ENCODE data around the gene ATP9A. TPM values are rescaled to one million over a fixed set of nuclear protein-coding genes. Genes with fewer than 3 reads are reported as not detected.

Gene ATP9A
- polyA plus RNA-seq, 1 donor from 2014 or later: 56.1 TPM

DNA sequence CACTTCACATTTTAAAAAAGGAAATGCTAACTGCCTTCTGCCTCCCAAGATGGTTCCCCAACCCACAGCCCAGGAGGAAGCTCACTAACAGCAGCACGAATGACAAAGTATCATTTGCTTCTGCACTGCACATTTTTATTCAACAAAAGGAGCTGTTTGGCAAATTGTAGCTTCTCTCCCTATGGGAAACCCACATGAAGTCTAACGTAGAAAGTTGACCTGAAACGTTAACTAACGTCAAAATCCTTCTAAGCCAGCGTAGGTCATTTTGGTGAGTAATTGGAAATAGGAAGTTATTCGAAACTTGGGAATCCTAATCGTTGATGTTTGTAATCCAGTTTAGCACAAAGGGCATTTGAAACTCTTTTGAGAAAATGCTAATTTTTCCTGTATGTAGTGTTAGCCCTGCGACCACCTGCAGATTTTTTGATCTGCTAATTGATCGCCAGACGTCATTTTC, 31.2 kb upstream of the ATP9A start:
- H3K4me3 ChIP-seq (ENCODE audit: low read length): peak overlapping the region; percentile 71
- H3K79me2 ChIP-seq (replicated peaks; ENCODE audit: insufficient read depth, low read length): peaks cover 48% of the 10 kb centered on the region
- H3K27me3 ChIP-seq (ENCODE audit: insufficient read depth, low read depth, low read length): peaks cover 25% of the 10 kb centered on the region
- H3K9ac ChIP-seq (ENCODE audit: low read length): peak overlapping the region; percentile 21
- H3F3A ChIP-seq (ENCODE audit: insufficient read depth, low read length, poor library complexity, severe bottlenecking): no peaks in the 10 kb centered on the region
- no peaks in the 10 kb centered on the region for H3K9me2 ChIP-seq (ENCODE audit: insufficient read depth, low read length)
- no peaks in the 10 kb centered on the region for H4K20me1 ChIP-seq (ENCODE audit: insufficient read depth)
- no peak overlapping the region for H3K27ac ChIP-seq (ENCODE audit: low read length)
- H3K36me3 ChIP-seq (ENCODE audit: insufficient read depth, low read length): no peaks in the 10 kb centered on the region
- peak overlapping the region; percentile 77 for H3K4me2 ChIP-seq (ENCODE audit: low read length)
- no peak overlapping the region for H2AFZ ChIP-seq (ENCODE audit: low read depth, low read length)
- H3K9me3 ChIP-seq (ENCODE audit: low read length): no peaks in the 10 kb centered on the region
- TF ChIP-seq EZH2 (IDR thresholded peaks at IDR 0.05; ENCODE audit: borderline replicate concordance, insufficient read depth, low read length, poor library complexity, severe bottlenecking) (no peak), POLR2AphosphoS5 (IDR thresholded peaks at IDR 0.05) (no peak), MXI1 (conservative IDR thresholded peaks at IDR 0.05; ENCODE audit: poor library complexity, severe bottlenecking) (no peak), EP300 (conservative IDR thresholded peaks at IDR 0.05; ENCODE audit: poor library complexity, severe bottlenecking) (no peak), TAF1 (IDR thresholded peaks at IDR 0.05; ENCODE audit: low read depth) (no peak), RAD21 (conservative IDR thresholded peaks at IDR 0.05) (no peak), SMC3 (conservative IDR thresholded peaks at IDR 0.05; ENCODE audit: poor library complexity) (no peak)
- TF ChIP-seq, protein P1, sequence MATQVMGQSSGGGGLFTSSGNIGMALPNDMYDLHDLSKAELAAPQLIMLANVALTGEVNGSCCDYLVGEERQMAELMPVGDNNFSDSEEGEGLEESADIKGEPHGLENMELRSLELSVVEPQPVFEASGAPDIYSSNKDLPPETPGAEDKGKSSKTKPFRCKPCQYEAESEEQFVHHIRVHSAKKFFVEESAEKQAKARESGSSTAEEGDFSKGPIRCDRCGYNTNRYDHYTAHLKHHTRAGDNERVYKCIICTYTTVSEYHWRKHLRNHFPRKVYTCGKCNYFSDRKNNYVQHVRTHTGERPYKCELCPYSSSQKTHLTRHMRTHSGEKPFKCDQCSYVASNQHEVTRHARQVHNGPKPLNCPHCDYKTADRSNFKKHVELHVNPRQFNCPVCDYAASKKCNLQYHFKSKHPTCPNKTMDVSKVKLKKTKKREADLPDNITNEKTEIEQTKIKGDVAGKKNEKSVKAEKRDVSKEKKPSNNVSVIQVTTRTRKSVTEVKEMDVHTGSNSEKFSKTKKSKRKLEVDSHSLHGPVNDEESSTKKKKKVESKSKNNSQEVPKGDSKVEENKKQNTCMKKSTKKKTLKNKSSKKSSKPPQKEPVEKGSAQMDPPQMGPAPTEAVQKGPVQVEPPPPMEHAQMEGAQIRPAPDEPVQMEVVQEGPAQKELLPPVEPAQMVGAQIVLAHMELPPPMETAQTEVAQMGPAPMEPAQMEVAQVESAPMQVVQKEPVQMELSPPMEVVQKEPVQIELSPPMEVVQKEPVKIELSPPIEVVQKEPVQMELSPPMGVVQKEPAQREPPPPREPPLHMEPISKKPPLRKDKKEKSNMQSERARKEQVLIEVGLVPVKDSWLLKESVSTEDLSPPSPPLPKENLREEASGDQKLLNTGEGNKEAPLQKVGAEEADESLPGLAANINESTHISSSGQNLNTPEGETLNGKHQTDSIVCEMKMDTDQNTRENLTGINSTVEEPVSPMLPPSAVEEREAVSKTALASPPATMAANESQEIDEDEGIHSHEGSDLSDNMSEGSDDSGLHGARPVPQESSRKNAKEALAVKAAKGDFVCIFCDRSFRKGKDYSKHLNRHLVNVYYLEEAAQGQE (IDR thresholded peaks at IDR 0.05; ENCODE audit: borderline replicate concordance): no peak
- TF ChIP-seq, protein P2, sequence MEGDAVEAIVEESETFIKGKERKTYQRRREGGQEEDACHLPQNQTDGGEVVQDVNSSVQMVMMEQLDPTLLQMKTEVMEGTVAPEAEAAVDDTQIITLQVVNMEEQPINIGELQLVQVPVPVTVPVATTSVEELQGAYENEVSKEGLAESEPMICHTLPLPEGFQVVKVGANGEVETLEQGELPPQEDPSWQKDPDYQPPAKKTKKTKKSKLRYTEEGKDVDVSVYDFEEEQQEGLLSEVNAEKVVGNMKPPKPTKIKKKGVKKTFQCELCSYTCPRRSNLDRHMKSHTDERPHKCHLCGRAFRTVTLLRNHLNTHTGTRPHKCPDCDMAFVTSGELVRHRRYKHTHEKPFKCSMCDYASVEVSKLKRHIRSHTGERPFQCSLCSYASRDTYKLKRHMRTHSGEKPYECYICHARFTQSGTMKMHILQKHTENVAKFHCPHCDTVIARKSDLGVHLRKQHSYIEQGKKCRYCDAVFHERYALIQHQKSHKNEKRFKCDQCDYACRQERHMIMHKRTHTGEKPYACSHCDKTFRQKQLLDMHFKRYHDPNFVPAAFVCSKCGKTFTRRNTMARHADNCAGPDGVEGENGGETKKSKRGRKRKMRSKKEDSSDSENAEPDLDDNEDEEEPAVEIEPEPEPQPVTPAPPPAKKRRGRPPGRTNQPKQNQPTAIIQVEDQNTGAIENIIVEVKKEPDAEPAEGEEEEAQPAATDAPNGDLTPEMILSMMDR (IDR thresholded peaks at IDR 0.05; ENCODE audit: poor library complexity, severe bottlenecking): no peak

DNA sequence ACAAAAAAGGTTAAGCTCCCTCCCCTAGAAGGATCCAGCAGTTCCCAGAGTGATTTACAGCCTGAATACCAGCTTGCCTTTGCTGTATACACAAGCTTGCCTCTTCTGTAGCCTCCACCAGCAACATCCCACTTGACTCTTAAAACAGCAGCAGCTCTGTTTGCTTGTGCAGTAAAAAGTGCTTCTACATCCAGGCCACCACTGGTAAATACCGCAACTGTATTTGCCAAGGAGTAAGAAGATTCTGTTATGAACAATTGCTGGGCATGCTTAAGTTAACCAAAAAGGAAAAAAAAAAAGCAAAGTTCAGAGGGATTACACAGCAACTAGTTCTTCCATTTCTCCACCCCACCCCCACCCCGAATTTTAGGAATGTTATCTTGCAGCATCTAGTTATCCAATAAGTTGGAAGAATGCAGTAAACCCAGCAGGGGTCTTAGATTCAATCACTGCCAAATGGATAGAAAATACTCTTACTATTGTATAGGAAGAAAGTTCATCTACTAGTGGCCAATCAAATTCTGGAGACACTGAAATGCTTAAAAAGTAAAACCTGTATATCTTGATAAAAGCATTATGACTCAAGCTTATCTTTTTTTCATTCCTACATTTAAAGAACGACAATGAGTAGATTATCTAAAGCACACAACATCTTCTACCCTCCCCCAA, 29.3 kb upstream of the ATP9A start:
- H3K36me3 ChIP-seq (ENCODE audit: insufficient read depth, low read length): no peaks in the 10 kb centered on the region
- no peak overlapping the region for H3K4me2 ChIP-seq (ENCODE audit: low read length)
- no peak overlapping the region for H3K27ac ChIP-seq (ENCODE audit: low read length)
- no peak overlapping the region for H3K9ac ChIP-seq (ENCODE audit: low read length)
- TF ChIP-seq MXI1 (conservative IDR thresholded peaks at IDR 0.05; ENCODE audit: poor library complexity, severe bottlenecking): no peak
- TF ChIP-seq, protein P1 (IDR thresholded peaks at IDR 0.05; ENCODE audit: borderline replicate concordance): no peak
- TF ChIP-seq SMC3 (conservative IDR thresholded peaks at IDR 0.05; ENCODE audit: poor library complexity): no peak
- no peak for TF ChIP-seq RAD21 (conservative IDR thresholded peaks at IDR 0.05)
- no peak for TF ChIP-seq TAF1 (IDR thresholded peaks at IDR 0.05; ENCODE audit: low read depth)
- TF ChIP-seq, protein P2 (IDR thresholded peaks at IDR 0.05; ENCODE audit: poor library complexity, severe bottlenecking): no peak
- no peak for TF ChIP-seq EZH2 (IDR thresholded peaks at IDR 0.05; ENCODE audit: borderline replicate concordance, insufficient read depth, low read length, poor library complexity, severe bottlenecking)
- TF ChIP-seq EP300 (conservative IDR thresholded peaks at IDR 0.05; ENCODE audit: poor library complexity, severe bottlenecking): no peak
- TF ChIP-seq POLR2AphosphoS5 (IDR thresholded peaks at IDR 0.05): no peak
- H3K9me2 ChIP-seq (ENCODE audit: insufficient read depth, low read length): no peaks in the 10 kb centered on the region
- no peaks in the 10 kb centered on the region for H3K9me3 ChIP-seq (ENCODE audit: low read length)
- no peak overlapping the region for H3K4me3 ChIP-seq (ENCODE audit: low read length)
- no peak overlapping the region for H2AFZ ChIP-seq (ENCODE audit: low read depth, low read length)
- peaks cover 67% of the 10 kb centered on the region for H3K79me2 ChIP-seq (replicated peaks; ENCODE audit: insufficient read depth, low read length)
- H4K20me1 ChIP-seq (ENCODE audit: insufficient read depth): no peaks in the 10 kb centered on the region
- no peaks in the 10 kb centered on the region for H3F3A ChIP-seq (ENCODE audit: insufficient read depth, low read length, poor library complexity, severe bottlenecking)
- H3K27me3 ChIP-seq (ENCODE audit: insufficient read depth, low read depth, low read length): peaks cover 23% of the 10 kb centered on the region

Data from neural cell (in vitro differentiated cells).